Gastrocnemius medialis (tissue), 4 donors: Measurements from ENCODE around the gene ADORA1. TPM values are rescaled to one million over a fixed set of nuclear protein-coding genes. Genes with fewer than 3 reads are reported as not detected.
A peak's percentile ranks its signal among the peaks of the same experiment; 100 is the strongest.

Experiments used
- ATAC-seq, 2 donors: fragments of 150-250 bp; one replicate each; pipeline ENCODE4 v1.9.1; 2016
- DNase-seq, 2 donors: peaks; one replicate each; pipeline ENCODE4 v3.0.0-alpha.2; 2019
- H3K27ac ChIP-seq, 4 donors: fragments of 200-600 bp; sonication (generic); 1 replicate in 1 of 4; 2 replicates in 3 of 4; pipeline ENCODE4 v1.5.1; 2016 to 2018; ENCODE audit warnings: mild to moderate bottlenecking in 2 of 4, moderate library complexity in 1 of 4
- H3K27me3 ChIP-seq, 3 donors: fragments of 200-600 bp; sonication (generic) in 2 of 3; 1 replicate in 1 of 3; 2 replicates in 2 of 3; pipeline versions ENCODE4 v1.5.1 to v1.6.0; 2016 to 2019; ENCODE audit warnings: mild to moderate bottlenecking in 1 of 3, moderate library complexity in 1 of 3
- H3K36me3 ChIP-seq, 2 donors: fragments of 200-600 bp; sonication (generic) in 1 of 2; one replicate each; pipeline ENCODE4 v1.5.1; 2017 to 2018
- H3K4me1 ChIP-seq, 2 donors: fragments of 200-600 bp; sonication (generic) in 1 of 2; one replicate each; pipeline ENCODE4 v1.5.1; 2016 to 2017; ENCODE audit warnings: mild to moderate bottlenecking in 2 of 2
- H3K4me3 ChIP-seq, 4 donors: fragments of 200-600 bp; sonication (generic) in 3 of 4; 1 replicate in 1 of 4; 2 replicates in 3 of 4; pipeline ENCODE4 v1.5.1; 2016 to 2019; ENCODE audit warnings: mild to moderate bottlenecking in 2 of 4
- H3K9me3 ChIP-seq, 3 donors: fragments of 200-600 bp; sonication (generic) in 2 of 3; 1 replicate in 1 of 3; 2 replicates in 2 of 3; pipeline ENCODE4 v1.5.1; 2016 to 2019
- POLR2A ChIP-seq, 2 donors: fragments of 450-650 bp; IDR thresholded peaks; one replicate each; pipeline ENCODE4 v1.6.1; 2017; ENCODE audit warnings: antibody characterized with exemption in 2 of 2, mild to moderate bottlenecking in 2 of 2, moderate library complexity in 2 of 2
- in situ Hi-C, 4 donors: fragments of 200-750 bp; cut with MboI; loops; one replicate each; pipeline versions ENCODE4 v1.15.0 to v1.8.0; 2017; ENCODE audit warnings: low sequenced_read_pairs in 4 of 4
- intact Hi-C: fragments of 100-400 bp; cut with DNase I; formaldehyde crosslinking; loops from one replicate; pipeline ENCODE4 v1.15.1; 2023; ENCODE audit warnings: low total_unique reads
- total RNA-seq, 4 donors: library from RNA; depleted of rRNA; stranded (reverse); fragments of >200 nt; gene quantifications; one replicate each; pipeline versions ENCODE4 v1.1.0 to v1.2.3, GENCODE V29; 2016
- TF ChIP-seq, protein P1 (sequence below), 5 experiments: fragments of 450-650 bp in 3 of 5; fragments of 200-600 bp in 2 of 5; sonication (generic) in 2 of 5; IDR thresholded peaks in 4 of 5; conservative IDR thresholded peaks in 1 of 5; 1 replicate in 4 of 5; 2 replicates in 1 of 5; pipeline ENCODE4 v1.5.1; 2016 to 2019; ENCODE audit warnings: antibody characterized with exemption in 5 of 5, mild to moderate bottlenecking in 3 of 5, moderate library complexity in 3 of 5

ADORA1 gene
- total RNA-seq, 4 donors from 2014 or later = 0.25 to 5.6 (median 1.7) TPM

DNA sequence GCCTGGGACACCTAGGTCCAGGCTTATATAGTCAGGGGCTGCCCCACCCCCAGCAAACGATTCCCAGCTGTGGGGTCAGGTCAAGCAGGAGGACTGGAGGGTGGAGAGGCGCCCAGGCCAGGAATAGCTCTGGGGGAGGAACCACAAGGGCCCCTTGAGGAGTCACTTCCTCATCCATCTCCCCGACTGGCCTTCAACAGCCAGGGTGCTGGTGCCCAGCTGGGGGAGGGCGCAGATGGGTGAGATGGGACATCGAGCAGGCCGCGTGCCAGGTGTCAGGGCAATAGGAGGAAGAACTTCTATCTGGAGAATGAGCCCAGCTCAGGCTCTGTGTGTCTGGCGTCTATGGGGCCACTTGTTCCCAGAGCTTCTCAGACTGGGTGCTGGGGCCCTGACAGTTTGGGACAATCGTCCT, 48.3 kb downstream of the ADORA1 start:
- ATAC-seq (no peak), DNase-seq (peak; percentile 54 to 70)
- Histone ChIP-seq H3K4me3 (peak overlapping the region in 1 of 4 donors; percentile 23), H3K27ac (peak overlapping the region in 3 of 4 donors; percentile 35 to 92 (median 88)), H3K27me3 (no peaks in the 10 kb centered on the region), H3K9me3 (no peaks in the 10 kb centered on the region), H3K4me1 (peaks cover 35 to 62% of the 10 kb centered on the region in 2 donors), H3K36me3 (no peaks in the 10 kb centered on the region)
- TF ChIP-seq, protein P1, sequence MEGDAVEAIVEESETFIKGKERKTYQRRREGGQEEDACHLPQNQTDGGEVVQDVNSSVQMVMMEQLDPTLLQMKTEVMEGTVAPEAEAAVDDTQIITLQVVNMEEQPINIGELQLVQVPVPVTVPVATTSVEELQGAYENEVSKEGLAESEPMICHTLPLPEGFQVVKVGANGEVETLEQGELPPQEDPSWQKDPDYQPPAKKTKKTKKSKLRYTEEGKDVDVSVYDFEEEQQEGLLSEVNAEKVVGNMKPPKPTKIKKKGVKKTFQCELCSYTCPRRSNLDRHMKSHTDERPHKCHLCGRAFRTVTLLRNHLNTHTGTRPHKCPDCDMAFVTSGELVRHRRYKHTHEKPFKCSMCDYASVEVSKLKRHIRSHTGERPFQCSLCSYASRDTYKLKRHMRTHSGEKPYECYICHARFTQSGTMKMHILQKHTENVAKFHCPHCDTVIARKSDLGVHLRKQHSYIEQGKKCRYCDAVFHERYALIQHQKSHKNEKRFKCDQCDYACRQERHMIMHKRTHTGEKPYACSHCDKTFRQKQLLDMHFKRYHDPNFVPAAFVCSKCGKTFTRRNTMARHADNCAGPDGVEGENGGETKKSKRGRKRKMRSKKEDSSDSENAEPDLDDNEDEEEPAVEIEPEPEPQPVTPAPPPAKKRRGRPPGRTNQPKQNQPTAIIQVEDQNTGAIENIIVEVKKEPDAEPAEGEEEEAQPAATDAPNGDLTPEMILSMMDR (IDR thresholded peaks at IDR 0.05 in 4 of 5, conservative IDR thresholded peaks at IDR 0.05 in 1 of 5) = no peak
- peak in 1 of 2 donors; percentile 11 for TF ChIP-seq POLR2A (IDR thresholded peaks at IDR 0.05)
- in situ Hi-C loops (loop anchor here in 1 of 4 donors (10.0 kb wide), 1 partner anchor 141 kb away; no protein-coding TSS in a partner anchor), intact Hi-C loops (no loop called here)

DNA sequence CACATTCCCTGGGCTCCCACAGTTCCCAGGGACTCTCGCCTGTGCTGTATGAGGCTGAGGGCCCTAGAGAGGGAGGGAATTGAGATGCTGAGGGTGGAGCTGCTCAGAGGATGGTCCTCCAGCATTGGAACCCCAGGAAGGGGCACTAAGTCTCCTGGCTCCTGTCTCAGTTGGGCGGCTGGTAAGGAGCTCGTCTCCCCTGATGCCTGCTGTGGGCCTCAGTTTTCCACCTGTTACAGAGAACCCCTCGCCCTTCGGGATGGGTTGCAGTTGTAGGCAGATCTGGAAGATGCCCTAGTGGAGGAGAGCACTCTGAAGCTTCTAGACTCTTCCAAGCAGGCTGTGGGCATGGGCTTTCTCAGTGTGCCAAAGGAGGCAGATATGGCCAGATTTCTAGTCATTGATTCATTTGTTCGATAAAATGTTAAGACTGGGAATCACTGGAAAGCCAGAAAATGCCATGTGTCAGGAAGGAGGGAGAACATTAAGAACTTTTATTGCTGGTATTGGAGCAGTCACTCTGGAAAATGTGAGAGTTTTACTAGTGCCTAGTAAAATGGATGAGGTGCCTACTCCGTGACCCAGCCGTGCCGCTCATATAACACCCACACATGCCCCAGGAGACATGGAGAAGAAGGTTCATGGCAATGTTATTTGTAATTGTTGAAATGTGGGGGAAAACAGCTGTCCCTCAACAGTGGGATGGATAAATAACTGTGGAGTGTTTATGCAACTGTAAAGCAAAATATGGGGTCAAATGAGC, 48.9 kb downstream of the ADORA1 start:
- Histone ChIP-seq H3K4me1 (peaks cover 35 to 62% of the 10 kb centered on the region in 2 donors), H3K27me3 (no peaks in the 10 kb centered on the region), H3K27ac (peak overlapping the region in 3 of 4 donors; percentile 77 to 92 (median 88)), H3K9me3 (no peaks in the 10 kb centered on the region), H3K4me3 (no peak overlapping the region), H3K36me3 (no peaks in the 10 kb centered on the region)
- TF ChIP-seq POLR2A (IDR thresholded peaks at IDR 0.05) = no peak
- TF ChIP-seq, protein P1 (IDR thresholded peaks at IDR 0.05 in 4 of 5, conservative IDR thresholded peaks at IDR 0.05 in 1 of 5) = no peak
- ATAC-seq = no peak
- no peak for DNase-seq
- in situ Hi-C loops (loop anchor here in 1 of 4 donors (10.0 kb wide), 1 partner anchor 142 kb away; no protein-coding TSS in a partner anchor), intact Hi-C loops (no loop called here)

DNA sequence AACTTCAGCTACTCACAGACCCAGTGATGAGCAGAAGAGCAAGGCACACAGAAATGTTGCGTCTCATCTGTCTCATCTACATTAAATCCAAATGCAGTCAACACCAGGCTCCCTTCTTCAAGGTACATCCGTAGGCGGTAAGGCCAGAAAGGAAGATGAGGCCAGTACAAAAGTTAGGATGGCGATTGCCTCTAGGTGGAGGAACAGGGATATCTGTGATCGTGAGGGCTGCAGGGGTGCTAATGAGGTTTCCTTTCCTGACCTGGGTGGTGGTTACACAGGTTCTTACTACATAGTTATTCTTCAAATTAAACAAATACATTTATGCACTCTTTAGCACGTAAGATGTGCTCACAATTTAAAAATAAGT, 49.5 kb downstream of the ADORA1 start:
- Histone ChIP-seq H3K27me3 (no peaks in the 10 kb centered on the region), H3K27ac (peak overlapping the region in 3 of 4 donors; percentile 51 to 88 (median 77)), H3K36me3 (no peaks in the 10 kb centered on the region), H3K9me3 (no peaks in the 10 kb centered on the region), H3K4me1 (peaks cover 35 to 62% of the 10 kb centered on the region in 2 donors), H3K4me3 (no peak overlapping the region)
- intact Hi-C loops (no loop called here), in situ Hi-C loops (loop anchor here in 1 of 4 donors (10.0 kb wide), 1 partner anchor 142 kb away; no protein-coding TSS in a partner anchor)
- no peak for ATAC-seq
- no peak for DNase-seq
- TF ChIP-seq, protein P1 (IDR thresholded peaks at IDR 0.05 in 4 of 5, conservative IDR thresholded peaks at IDR 0.05 in 1 of 5) = no peak
- TF ChIP-seq POLR2A (IDR thresholded peaks at IDR 0.05) = no peak

DNA sequence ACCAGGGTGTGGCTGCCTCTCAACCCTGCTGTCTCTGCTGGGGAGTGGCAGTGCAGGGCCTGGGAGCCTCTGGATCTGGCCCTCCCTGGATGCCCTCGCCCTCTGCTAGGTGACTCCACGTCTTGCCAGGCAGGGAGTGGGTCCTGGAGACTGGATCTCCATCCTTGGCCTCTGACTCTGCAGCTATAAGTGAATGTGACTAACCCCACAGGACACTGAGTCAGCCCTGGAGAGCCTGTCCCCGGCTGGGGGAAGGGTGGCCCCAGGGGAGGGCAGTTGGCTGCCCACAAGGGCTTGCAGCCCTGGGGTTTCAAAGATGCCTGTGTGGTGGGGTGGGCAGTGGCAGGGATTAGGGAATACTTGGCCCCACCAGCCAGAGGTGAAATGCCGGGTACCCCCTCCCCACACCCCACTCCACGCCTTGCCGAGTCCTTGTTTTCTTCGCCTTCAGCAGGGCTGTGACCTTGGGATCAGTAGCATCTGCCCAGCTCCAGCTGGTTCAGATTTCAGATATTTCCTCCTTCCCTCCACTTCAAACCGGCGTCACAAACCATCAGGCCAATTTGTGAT, 50.0 kb downstream of the ADORA1 start:
- Histone ChIP-seq H3K9me3 (no peaks in the 10 kb centered on the region), H3K27me3 (no peaks in the 10 kb centered on the region), H3K27ac (peak overlapping the region; percentile 38 to 88 (median 64)), H3K4me3 (no peak overlapping the region), H3K4me1 (peaks cover 32 to 57% of the 10 kb centered on the region in 2 donors), H3K36me3 (no peaks in the 10 kb centered on the region)
- in situ Hi-C loops (loop anchor here in 1 of 4 donors (10.0 kb wide), 1 partner anchor 143 kb away; no protein-coding TSS in a partner anchor), intact Hi-C loops (no loop called here)
- peak; percentile 61 to 75 for ATAC-seq
- TF ChIP-seq POLR2A (IDR thresholded peaks at IDR 0.05) = peak in 1 of 2 donors; percentile 46
- TF ChIP-seq, protein P1 (IDR thresholded peaks at IDR 0.05 in 4 of 5, conservative IDR thresholded peaks at IDR 0.05 in 1 of 5) = no peak
- peak; percentile 87 to 93 for DNase-seq
